Activated B cell treated with CpG ODN at 0.5 μM for 24 hours (primary cell): ENCODE results near the gene IL1RAPL1. TPM values are rescaled to one million over a fixed set of nuclear protein-coding genes. Genes with fewer than 3 reads are reported as not detected.

Source experiments
- ATAC-seq: fragments of 200-7000 bp; cut with Tn5 transposase; one replicate; pipeline ENCODE4 v1.10.0; 2021; ENCODE audit warnings: low read depth, mild to moderate bottlenecking, moderate library complexity
- CTCF ChIA-PET: fragments of 350-600 bp; sonication (Branson Sonifier 250); formaldehyde crosslinking; loops from one replicate; lab custom pipeline; 2021; ENCODE audit warnings: antibody characterized with exemption; lab: Charles Lee
- POLR2A ChIA-PET: fragments of 350-600 bp; sonication (Branson Sonifier 250); formaldehyde crosslinking; loops from one replicate; lab custom pipeline; 2021; ENCODE audit warnings: antibody characterized with exemption; lab: Charles Lee
- DNase-seq: peaks from one replicate; pipeline ENCODE4 v3.0.0; 2022
- H3K27ac Mint-ChIP-seq: one replicate; pipeline ENCODE4 v1.8.0; 2020; ENCODE audit warnings: mixed read lengths
- H3K27me3 Mint-ChIP-seq: one replicate; pipeline ENCODE4 v1.8.0; 2021; ENCODE audit warnings: mixed read lengths
- H3K36me3 Mint-ChIP-seq: one replicate; pipeline ENCODE4 v1.8.0; 2021; ENCODE audit warnings: low read depth, mixed read lengths
- H3K4me1 Mint-ChIP-seq: one replicate; pipeline ENCODE4 v1.8.0; 2021; ENCODE audit warnings: mixed read lengths
- H3K4me3 Mint-ChIP-seq: one replicate; pipeline ENCODE4 v1.8.0; 2020; ENCODE audit warnings: mild to moderate bottlenecking, mixed read lengths
- H3K9me3 Mint-ChIP-seq: one replicate; pipeline ENCODE4 v1.8.0; 2020; ENCODE audit warnings: mixed read lengths
- intact Hi-C: fragments of 100-400 bp; cut with micrococcal nuclease; formaldehyde crosslinking; loops from one replicate; pipeline ENCODE4 v1.15.1; 2024
- total RNA-seq: library from RNA; stranded (reverse); gene quantifications from 2 replicates; pipeline ENCODE4 v1.2.3, GENCODE V29; 2022
- TF ChIP-seq, protein P1 (sequence below): fragments of 200-600 bp; IDR thresholded peaks from one replicate; pipeline ENCODE4 v1.8.0; 2022; ENCODE audit warnings: antibody characterized with exemption, mild to moderate bottlenecking

Gene IL1RAPL1
- total RNA-seq, 1 donor from 2014 or later, result not detected

DNA sequence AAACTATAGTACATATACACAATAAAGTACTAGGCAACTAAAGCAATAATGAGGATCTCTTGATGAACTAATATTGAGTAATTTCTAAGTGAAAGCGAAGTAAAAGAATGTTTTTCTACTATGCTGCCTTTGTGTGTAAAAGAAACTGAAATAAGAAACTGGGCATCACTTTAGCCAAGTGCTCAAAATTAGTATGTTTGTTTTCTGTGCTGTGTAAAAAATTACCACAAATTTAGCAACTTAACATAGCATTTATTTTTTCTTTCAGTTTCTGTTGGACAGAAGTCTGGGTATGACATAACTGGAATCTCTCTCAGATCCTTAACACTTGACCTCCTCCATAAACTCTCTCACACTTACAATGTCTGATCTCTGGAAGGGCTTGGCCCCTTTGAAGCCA lies 941.0 kb downstream of the IL1RAPL1 start:
- H3K27ac Mint-ChIP-seq, result no peak overlapping the region
- H3K4me1 Mint-ChIP-seq, result no peaks in the 10 kb centered on the region
- intact Hi-C loops, result no loop called here
- H3K9me3 Mint-ChIP-seq, result no peaks in the 10 kb centered on the region
- DNase-seq, result no peak
- H3K36me3 Mint-ChIP-seq, result no peaks in the 10 kb centered on the region
- H3K27me3 Mint-ChIP-seq, result no peaks in the 10 kb centered on the region
- ATAC-seq, result no peak
- H3K4me3 Mint-ChIP-seq, result no peak overlapping the region
- ChIA-PET CTCF (no interaction called here), POLR2A (no interaction called here)
- TF ChIP-seq, protein P1, sequence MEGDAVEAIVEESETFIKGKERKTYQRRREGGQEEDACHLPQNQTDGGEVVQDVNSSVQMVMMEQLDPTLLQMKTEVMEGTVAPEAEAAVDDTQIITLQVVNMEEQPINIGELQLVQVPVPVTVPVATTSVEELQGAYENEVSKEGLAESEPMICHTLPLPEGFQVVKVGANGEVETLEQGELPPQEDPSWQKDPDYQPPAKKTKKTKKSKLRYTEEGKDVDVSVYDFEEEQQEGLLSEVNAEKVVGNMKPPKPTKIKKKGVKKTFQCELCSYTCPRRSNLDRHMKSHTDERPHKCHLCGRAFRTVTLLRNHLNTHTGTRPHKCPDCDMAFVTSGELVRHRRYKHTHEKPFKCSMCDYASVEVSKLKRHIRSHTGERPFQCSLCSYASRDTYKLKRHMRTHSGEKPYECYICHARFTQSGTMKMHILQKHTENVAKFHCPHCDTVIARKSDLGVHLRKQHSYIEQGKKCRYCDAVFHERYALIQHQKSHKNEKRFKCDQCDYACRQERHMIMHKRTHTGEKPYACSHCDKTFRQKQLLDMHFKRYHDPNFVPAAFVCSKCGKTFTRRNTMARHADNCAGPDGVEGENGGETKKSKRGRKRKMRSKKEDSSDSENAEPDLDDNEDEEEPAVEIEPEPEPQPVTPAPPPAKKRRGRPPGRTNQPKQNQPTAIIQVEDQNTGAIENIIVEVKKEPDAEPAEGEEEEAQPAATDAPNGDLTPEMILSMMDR, result no peak

DNA sequence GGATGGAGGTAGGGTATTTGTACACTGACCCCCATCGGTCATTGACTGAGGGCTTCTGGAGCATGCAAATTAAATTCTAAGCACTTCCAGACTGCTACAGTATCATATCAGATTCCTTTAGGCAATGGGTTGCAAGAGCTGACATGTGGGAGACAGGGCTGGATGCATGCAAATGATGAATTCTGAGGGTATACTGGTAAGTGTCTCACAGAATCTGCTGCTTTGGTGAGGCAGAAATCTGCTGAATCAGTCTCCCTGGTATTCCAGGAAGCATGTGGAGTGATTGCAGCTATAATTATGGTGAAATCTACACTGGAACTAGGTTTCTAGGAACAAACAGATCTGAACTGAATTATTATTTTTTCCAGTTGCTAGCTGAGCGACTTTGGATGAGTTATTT lies 943.3 kb downstream of the IL1RAPL1 start:
- Mint-ChIP-seq H3K4me3 (no peak overlapping the region), H3K4me1 (no peaks in the 10 kb centered on the region), H3K9me3 (no peaks in the 10 kb centered on the region), H3K27ac (no peak overlapping the region), H3K36me3 (no peaks in the 10 kb centered on the region), H3K27me3 (no peaks in the 10 kb centered on the region)
- ATAC-seq (no peak), DNase-seq (no peak)
- TF ChIP-seq, protein P1, result no peak
- ChIA-PET POLR2A (no interaction called here), CTCF (no interaction called here)
- intact Hi-C loops, result no loop called here

GRCh38 chrX:29531336-29531735 lies 944.1 kb downstream of the IL1RAPL1 start:
- H3K4me3 Mint-ChIP-seq, result no peak overlapping the region
- H3K9me3 Mint-ChIP-seq, result no peaks in the 10 kb centered on the region
- no peaks in the 10 kb centered on the region for H3K36me3 Mint-ChIP-seq
- intact Hi-C loops, result no loop called here
- TF ChIP-seq, protein P1, result no peak
- ChIA-PET POLR2A (no interaction called here), CTCF (no interaction called here)
- no peak overlapping the region for H3K27ac Mint-ChIP-seq
- DNase-seq, result no peak
- H3K4me1 Mint-ChIP-seq, result no peaks in the 10 kb centered on the region
- no peak for ATAC-seq
- H3K27me3 Mint-ChIP-seq, result no peaks in the 10 kb centered on the region

GRCh38 chrX:29535212-29536162 lies 948.2 kb downstream of the IL1RAPL1 start:
- intact Hi-C loops, result no loop called here
- Mint-ChIP-seq H3K9me3 (no peaks in the 10 kb centered on the region), H3K27me3 (no peaks in the 10 kb centered on the region), H3K27ac (no peak overlapping the region), H3K4me3 (no peak overlapping the region), H3K36me3 (no peaks in the 10 kb centered on the region), H3K4me1 (no peaks in the 10 kb centered on the region)
- CTCF ChIA-PET, result no interaction called here
- TF ChIP-seq, protein P1, result no peak
- no peak for ATAC-seq
- POLR2A ChIA-PET, result no interaction called here
- DNase-seq, result no peak

DNA sequence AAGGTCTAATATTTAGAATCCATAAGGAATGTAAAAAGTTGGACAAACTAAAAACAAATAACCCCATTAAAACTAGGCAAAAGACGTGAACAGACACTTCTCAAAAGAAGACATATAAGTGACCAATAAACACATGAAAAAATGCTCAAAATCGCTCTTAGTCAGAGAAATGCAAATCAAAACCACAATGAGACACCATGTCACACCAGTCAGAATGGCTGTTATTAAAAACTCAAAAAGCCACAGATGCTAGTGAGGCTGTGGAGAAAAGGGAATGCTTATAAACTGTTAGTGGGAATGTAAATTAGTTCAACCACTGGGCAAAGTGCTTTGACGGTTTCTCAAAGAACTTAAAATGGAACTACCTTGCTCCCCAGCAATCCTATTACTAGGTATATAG lies 953.8 kb downstream of the IL1RAPL1 start:
- intact Hi-C loops, result no loop called here
- H3K36me3 Mint-ChIP-seq, result no peaks in the 10 kb centered on the region
- ATAC-seq (no peak), DNase-seq (no peak)
- H3K27me3 Mint-ChIP-seq, result no peaks in the 10 kb centered on the region
- ChIA-PET POLR2A (no interaction called here), CTCF (no interaction called here)
- no peak overlapping the region for H3K27ac Mint-ChIP-seq
- no peak overlapping the region for H3K4me3 Mint-ChIP-seq
- TF ChIP-seq, protein P1, result no peak
- H3K9me3 Mint-ChIP-seq, result no peaks in the 10 kb centered on the region
- no peaks in the 10 kb centered on the region for H3K4me1 Mint-ChIP-seq
